Measurements from ENCODE around the gene TBC1D5.

TBC1D5 gene

DNA sequence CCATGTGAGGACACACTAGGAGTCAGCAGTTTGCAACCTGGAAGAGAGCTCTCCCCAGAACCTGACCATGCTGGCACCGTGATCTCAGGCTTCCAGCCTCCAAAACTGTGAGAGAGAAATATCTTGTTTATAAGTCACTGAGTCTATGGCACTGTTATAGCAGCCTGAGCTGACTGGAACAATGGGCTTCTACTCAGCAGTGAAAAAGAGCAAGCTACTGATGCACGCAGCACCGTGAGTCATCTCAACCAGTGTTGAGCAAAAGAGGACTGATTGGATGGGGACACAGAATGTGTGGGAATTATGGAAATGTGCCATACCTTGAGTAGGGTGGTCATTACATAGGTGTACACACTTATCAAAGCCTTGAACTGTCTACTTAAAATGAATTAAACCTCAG lies 627.2 kb downstream of the TBC1D5 start:
- H3K27ac Mint-ChIP-seq = no peak overlapping the region
- H3K27me3 Mint-ChIP-seq = no peaks in the 10 kb centered on the region
- peaks cover 6% of the 10 kb centered on the region for H3K9me3 Mint-ChIP-seq
- ATAC-seq = no peak
- no peaks in the 10 kb centered on the region for H3K36me3 Mint-ChIP-seq
- H3K4me3 Mint-ChIP-seq = no peak overlapping the region
- peaks cover 13% of the 10 kb centered on the region for H3K4me1 Mint-ChIP-seq

GRCh38 chr3:17111586-17111985 lies 630.8 kb downstream of the TBC1D5 start:
- no peak overlapping the region for H3K4me3 Mint-ChIP-seq
- H3K27me3 Mint-ChIP-seq = no peaks in the 10 kb centered on the region
- peaks cover 13% of the 10 kb centered on the region for H3K4me1 Mint-ChIP-seq
- peaks cover 6% of the 10 kb centered on the region for H3K9me3 Mint-ChIP-seq
- H3K36me3 Mint-ChIP-seq = no peaks in the 10 kb centered on the region
- no peak for ATAC-seq
- no peak overlapping the region for H3K27ac Mint-ChIP-seq

DNA sequence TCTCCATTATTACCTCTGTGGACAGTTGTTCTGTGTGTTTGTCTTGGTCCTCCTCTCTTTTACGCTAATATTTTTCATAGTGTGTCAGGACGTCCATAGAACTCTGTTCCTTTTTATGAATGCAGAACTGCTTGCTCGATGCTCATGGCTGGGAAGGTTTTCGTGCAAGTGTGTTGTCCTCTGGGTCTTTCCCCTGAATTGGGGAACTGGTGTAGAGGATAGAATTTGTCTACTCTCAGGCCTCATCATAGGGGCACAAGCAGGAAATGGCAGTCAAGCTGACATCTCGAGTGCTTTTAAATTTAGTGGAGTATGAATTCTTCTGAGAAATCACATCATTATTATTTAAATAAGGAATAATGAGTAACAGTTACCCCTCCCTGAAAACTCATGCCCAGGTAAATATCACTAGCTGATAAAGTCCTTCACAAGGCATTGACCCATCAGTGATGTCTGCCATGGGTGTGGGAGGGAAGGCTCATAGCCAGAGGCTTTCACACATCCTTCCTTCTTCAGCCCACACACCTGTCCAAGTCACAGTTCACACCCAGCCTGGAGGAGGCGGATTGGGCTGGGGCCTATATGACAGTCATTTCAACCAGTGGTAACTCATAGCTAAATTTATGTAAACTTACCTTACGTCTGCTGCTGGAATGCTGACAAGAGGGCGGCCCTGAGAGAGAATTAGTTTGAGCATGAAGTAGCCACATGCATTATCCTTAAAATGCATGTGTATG lies 631.6 kb downstream of the TBC1D5 start:
- ATAC-seq = peak; percentile 86
- Mint-ChIP-seq H3K9me3 (peaks cover 6% of the 10 kb centered on the region), H3K36me3 (no peaks in the 10 kb centered on the region), H3K27me3 (no peaks in the 10 kb centered on the region), H3K27ac (peak overlapping the region; percentile 56), H3K4me1 (peaks cover 13% of the 10 kb centered on the region), H3K4me3 (no peak overlapping the region)

All from stimulated activated memory B cell treated with anti-CD40 and anti-IgM and Interleukin-4, amounts not matched to agents 10 μg/mL and 1 μg/mL and 100 μg/mL, for 72 hours (primary cell).